ENCODE measurements around the gene ANKRD40.
"Not testable (repeated sequence)": the region's sequence is repeated elsewhere in the genome, so short reads cannot be mapped to it uniquely, and the experiment has no call there.

The ANKRD40 gene

GRCh38 chr17:50686494-50687199 lies 21.1 kb downstream of the ANKRD40 start:
- peak in 1 of 56 donors; percentile 26 for DNase-seq

- DNase-seq = no peak
Measured at GRCh38 chr17:50685691-50686493, 21.8 kb downstream of the ANKRD40 start.

- no peak for DNase-seq
Measured at GRCh38 chr17:50685334-50685665, 22.4 kb downstream of the ANKRD40 start.

- DNase-seq = no peak
Measured at GRCh38 chr17:50684612-50685333, 22.9 kb downstream of the ANKRD40 start.

GRCh38 chr17:50684288-50684611 lies 23.5 kb downstream of the ANKRD40 start:
- DNase-seq = no peak

GRCh38 chr17:50683434-50684287 lies 24.1 kb downstream of the ANKRD40 start:
- no peak for DNase-seq

GRCh38 chr17:50682938-50683337 lies 24.8 kb downstream of the ANKRD40 start:
- no peak for DNase-seq

GRCh38 chr17:50682441-50682840 lies 25.3 kb downstream of the ANKRD40 start:
- DNase-seq = no peak

GRCh38 chr17:50681263-50682200 lies 26.2 kb downstream of the ANKRD40 start:
- peak in 18 of 56 donors; percentile 8 to 59 (median 20) for DNase-seq

- not testable (repeated sequence) for DNase-seq
Measured at GRCh38 chr17:50680543-50681262, 27.0 kb downstream of the ANKRD40 start.

GRCh38 chr17:50680126-50680525 lies 27.6 kb downstream of the ANKRD40 start:
- DNase-seq = no peak

GRCh38 chr17:50679008-50679544 lies 28.6 kb downstream of the ANKRD40 start:
- DNase-seq = no peak

GRCh38 chr17:50677851-50678375 lies 29.8 kb downstream of the ANKRD40 start:
- no peak for DNase-seq

- no peak for DNase-seq
Measured at GRCh38 chr17:50676065-50676975, 31.4 kb downstream of the ANKRD40 start.

GRCh38 chr17:50675627-50676026 lies 32.1 kb downstream of the ANKRD40 start:
- DNase-seq = no peak

- DNase-seq = no peak
Measured at GRCh38 chr17:50675190-50675589, 32.5 kb downstream of the ANKRD40 start.

- DNase-seq = no peak
Measured at GRCh38 chr17:50672831-50673551, 34.7 kb downstream of the ANKRD40 start.

Measured in amygdala (tissue), 56 donors.